IPS DF 6.9 (cell line): ENCODE data around the gene NACA2.
"Not testable (repeated sequence)": the region's sequence is repeated elsewhere in the genome, so short reads cannot be mapped to it uniquely, and the experiment has no call there.

Source experiments
- DNase-seq: peaks from one replicate; pipeline ENCODE4 v3.0.0-alpha.2; 2013; ENCODE audit warnings: low read depth, low spot score
- H3K27ac ChIP-seq: one replicate; pipeline ENCODE4 v1.5.1; 2013; ENCODE audit warnings: low read length, control low read depth
- H3K27me3 ChIP-seq: 2 replicates; pipeline ENCODE4 v1.6.1; 2013; ENCODE audit warnings: mild to moderate bottlenecking, low read length; ENCODE audit not compliant: control insufficient read depth, insufficient read depth
- H3K36me3 ChIP-seq: 2 replicates; pipeline ENCODE4 v1.6.1; 2013; ENCODE audit warnings: low read length; ENCODE audit not compliant: control insufficient read depth, insufficient read depth
- H3K4me1 ChIP-seq: 2 replicates; pipeline ENCODE4 v1.6.1; 2013; ENCODE audit warnings: low read length; ENCODE audit not compliant: control insufficient read depth, insufficient read depth
- H3K4me3 ChIP-seq: 2 replicates; pipeline ENCODE4 v1.5.1; 2013; ENCODE audit warnings: mild to moderate bottlenecking, low read length
- H3K9me3 ChIP-seq: 2 replicates; pipeline ENCODE4 v1.6.1; 2013; ENCODE audit warnings: low read length, inconsistent platforms; ENCODE audit not compliant: control insufficient read depth, insufficient read depth
- WGBS: extraction: QIAGEN DNeasy Blood & Tissue Kit; methylation state at CpG from one replicate; pipeline ENCODE4 v1.1.7; 2013; ENCODE audit warnings: mixed read lengths, missing lambda C conversion rate; ENCODE audit not compliant: insufficient read length, insufficient coverage; 5-methylcytosine and 5-hydroxymethylcytosine counted together

Gene NACA2

DNA sequence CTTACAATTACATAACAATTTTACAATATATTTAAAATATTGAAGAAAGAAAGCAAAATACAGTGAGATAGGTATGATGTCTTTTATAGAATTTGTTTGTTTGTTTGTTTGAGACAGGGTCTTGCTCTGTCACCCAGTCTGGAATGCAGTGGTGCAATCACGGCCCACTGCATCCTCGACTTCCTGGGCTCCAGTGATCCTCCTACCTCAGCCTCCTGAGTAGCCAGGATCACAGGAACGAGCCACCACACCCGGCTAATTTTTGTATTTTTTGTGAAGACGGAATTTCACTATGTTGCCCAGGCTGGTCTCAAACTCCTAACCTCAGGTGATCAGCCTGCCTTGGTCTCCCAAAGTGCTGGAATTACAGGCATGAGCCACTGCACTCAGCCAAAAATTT, 21.5 kb downstream of the NACA2 start:
- not testable (repeated sequence) for H3K9me3 ChIP-seq, DNase-seq, H3K4me3 ChIP-seq, H3K27me3 ChIP-seq, H3K36me3 ChIP-seq, H3K27ac ChIP-seq, H3K4me1 ChIP-seq
- WGBS = no CpG with 5 or more reads among the region's 5 CpGs

GRCh38 chr17:61568219-61569072, 22.6 kb downstream of the NACA2 start:
- H3K27ac ChIP-seq = no peak overlapping the region
- H3K4me1 ChIP-seq = no peaks in the 10 kb centered on the region
- no CpG with 5 or more reads among the region's 14 CpGs for WGBS
- no peaks in the 10 kb centered on the region for H3K9me3 ChIP-seq
- DNase-seq = no peak
- H3K27me3 ChIP-seq = no peaks in the 10 kb centered on the region
- H3K4me3 ChIP-seq = no peak overlapping the region
- H3K36me3 ChIP-seq = no peaks in the 10 kb centered on the region

DNA sequence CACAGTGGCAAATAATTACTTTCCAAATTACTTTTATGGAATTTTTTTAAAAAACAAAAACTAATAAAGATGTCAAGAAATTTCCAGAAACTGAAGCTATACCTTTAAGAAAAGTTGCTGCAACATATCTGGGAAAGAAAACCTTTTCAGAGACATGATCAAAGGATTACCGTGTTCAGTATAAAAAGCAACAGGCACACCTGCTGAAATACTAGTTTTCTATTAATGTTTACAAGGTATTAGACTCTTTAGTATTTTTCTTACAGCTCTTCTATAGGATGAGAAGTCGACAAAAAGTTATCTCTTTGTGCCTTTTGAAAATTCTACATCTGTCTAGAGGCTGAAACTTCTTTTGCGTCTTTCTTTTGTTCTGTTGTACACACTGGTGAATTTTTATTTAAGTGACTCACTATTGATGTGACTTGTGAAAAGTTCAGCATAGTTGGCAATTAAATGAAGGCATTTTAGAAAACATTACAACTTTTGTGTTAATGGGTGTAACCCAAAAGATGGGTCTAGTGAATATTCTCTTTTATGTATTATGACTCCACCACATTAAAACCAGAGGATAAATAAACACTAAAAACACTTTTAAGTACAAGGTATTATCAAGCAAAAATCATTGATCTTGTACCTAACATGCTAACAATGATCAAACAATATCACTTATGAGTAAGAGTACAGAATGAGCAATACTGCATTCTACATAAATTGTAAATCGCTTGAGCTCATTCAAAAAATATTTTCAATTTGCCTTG, 23.8 kb downstream of the NACA2 start:
- Histone ChIP-seq H3K27me3 (no peaks in the 10 kb centered on the region), H3K36me3 (no peaks in the 10 kb centered on the region), H3K9me3 (no peaks in the 10 kb centered on the region), H3K4me3 (no peak overlapping the region), H3K4me1 (no peaks in the 10 kb centered on the region), H3K27ac (no peak overlapping the region)
- WGBS = no CpG with 5 or more reads among the region's 4 CpGs
- no peak for DNase-seq

DNA sequence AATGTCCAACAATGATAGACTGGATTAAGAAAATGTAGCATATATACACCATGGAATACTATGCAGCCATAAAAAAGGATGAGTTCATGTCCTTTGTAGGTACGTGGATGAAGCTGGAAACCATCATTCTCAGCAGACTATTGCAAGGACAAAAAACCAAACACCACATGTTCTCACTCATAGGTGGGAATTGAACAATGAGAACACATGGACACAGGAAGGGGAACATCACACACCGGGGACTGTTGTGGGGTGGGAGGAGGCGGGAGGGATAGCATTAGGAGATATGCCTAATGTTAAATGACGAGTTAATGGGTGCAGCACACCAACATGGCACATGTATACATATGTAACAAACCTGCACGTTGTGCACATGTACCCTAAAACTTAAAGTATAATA, 24.6 kb downstream of the NACA2 start:
- H3K4me3 ChIP-seq, H3K4me1 ChIP-seq, DNase-seq, H3K9me3 ChIP-seq, H3K27me3 ChIP-seq, H3K27ac ChIP-seq, H3K36me3 ChIP-seq: not testable (repeated sequence)
- WGBS = no CpG with 5 or more reads among the region's 5 CpGs

DNA sequence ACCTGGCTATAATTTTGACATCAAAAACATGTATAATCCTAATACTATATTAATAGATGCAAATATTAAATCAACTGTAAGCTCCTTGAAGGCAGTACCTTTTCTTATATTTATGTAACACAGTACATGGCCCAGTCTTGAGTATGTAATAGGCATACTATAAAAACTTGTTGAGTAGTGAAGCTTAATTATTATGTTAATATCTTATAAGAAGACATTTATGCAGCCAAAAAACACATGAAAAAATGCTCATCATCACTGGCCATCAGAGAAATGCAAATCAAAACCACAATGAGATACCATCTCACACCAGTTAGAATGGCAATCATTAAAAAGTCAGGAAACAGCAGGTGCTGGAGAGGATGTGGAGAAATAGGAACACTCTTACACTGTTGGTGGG, 25.2 kb downstream of the NACA2 start:
- H3K9me3 ChIP-seq, H3K27me3 ChIP-seq, H3K4me1 ChIP-seq, DNase-seq, H3K36me3 ChIP-seq, H3K4me3 ChIP-seq, H3K27ac ChIP-seq: not testable (repeated sequence)

DNA sequence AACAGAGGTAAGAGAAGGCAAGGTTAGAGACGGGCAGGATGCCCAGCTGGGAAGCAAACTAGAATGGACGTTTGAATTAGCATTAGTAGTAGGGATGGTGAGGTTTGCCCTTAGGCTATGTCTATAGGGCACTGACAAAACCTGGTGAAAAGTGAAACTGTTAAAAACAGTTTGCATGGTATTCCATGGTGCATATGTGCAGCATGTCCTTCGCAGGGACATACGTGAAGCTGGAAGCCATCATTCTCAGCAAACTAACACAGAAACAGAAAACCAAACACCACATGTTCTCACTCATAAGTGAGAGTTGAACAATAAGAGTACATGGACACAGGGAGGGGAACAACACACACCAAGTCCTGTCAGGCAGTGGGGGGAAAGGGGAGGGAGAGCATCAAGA, 25.8 kb downstream of the NACA2 start:
- no peak for DNase-seq
- H3K27ac ChIP-seq = no peak overlapping the region
- WGBS = no CpG with 5 or more reads among the region's 4 CpGs
- no peaks in the 10 kb centered on the region for H3K9me3 ChIP-seq
- H3K4me3 ChIP-seq = no peak overlapping the region
- no peaks in the 10 kb centered on the region for H3K36me3 ChIP-seq
- H3K27me3 ChIP-seq = no peaks in the 10 kb centered on the region
- H3K4me1 ChIP-seq = no peaks in the 10 kb centered on the region

- no peak overlapping the region for H3K4me3 ChIP-seq
- WGBS = no CpG with 5 or more reads among the region's 4 CpGs
- no peaks in the 10 kb centered on the region for H3K4me1 ChIP-seq
- H3K27ac ChIP-seq = no peak overlapping the region
- H3K27me3 ChIP-seq = no peaks in the 10 kb centered on the region
- no peaks in the 10 kb centered on the region for H3K36me3 ChIP-seq
- no peak for DNase-seq
- H3K9me3 ChIP-seq = no peaks in the 10 kb centered on the region
Observed at GRCh38 chr17:61562287-61562686, 28.7 kb downstream of the NACA2 start.

DNA sequence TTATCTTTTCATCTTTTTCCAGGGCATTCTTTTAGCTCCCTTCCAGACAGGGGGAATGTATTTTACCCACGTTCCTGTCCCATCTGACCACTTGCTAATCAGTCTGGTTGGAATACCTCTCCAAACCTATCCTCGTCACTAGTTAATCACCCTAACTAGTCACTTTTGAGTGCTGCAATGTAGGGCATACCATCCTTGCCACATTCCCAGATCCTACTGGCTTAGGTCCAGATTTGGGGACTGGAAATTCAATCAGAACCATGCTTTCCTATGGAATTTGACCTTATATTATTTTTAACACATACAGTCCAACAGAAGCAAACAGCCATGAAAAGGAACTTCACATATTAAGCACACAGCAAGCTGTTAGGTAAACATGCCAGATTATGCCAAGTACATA, 29.7 kb downstream of the NACA2 start:
- Histone ChIP-seq H3K4me3 (no peak overlapping the region), H3K4me1 (no peaks in the 10 kb centered on the region), H3K36me3 (no peaks in the 10 kb centered on the region), H3K9me3 (no peaks in the 10 kb centered on the region), H3K27me3 (no peaks in the 10 kb centered on the region), H3K27ac (no peak overlapping the region)
- WGBS = no CpG with 5 or more reads among the region's 2 CpGs
- DNase-seq = no peak

DNA sequence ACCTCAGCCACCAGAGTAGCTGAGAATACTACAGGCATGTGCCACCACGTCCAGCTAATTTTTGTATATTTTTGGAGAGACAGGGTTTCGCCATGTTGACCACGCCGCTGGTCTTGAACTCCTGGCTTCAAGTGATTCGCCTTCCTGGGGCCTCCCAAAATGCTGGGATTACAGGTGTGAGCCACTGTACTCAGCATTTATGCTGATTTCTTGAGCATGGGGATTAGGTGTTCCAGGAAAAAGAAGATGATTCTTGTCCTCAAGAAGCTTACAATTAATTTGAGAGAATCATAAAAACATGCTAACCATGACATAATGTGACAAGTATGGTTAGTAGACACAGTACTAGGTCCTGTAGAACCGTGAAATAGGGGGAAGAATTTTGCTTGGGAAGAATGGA, 30.9 kb downstream of the NACA2 start:
- DNase-seq = no peak
- H3K27me3 ChIP-seq = no peaks in the 10 kb centered on the region
- WGBS = no CpG with 5 or more reads among the region's 6 CpGs
- no peak overlapping the region for H3K4me3 ChIP-seq
- H3K27ac ChIP-seq = no peak overlapping the region
- H3K36me3 ChIP-seq = no peaks in the 10 kb centered on the region
- no peaks in the 10 kb centered on the region for H3K9me3 ChIP-seq
- no peaks in the 10 kb centered on the region for H3K4me1 ChIP-seq

DNA sequence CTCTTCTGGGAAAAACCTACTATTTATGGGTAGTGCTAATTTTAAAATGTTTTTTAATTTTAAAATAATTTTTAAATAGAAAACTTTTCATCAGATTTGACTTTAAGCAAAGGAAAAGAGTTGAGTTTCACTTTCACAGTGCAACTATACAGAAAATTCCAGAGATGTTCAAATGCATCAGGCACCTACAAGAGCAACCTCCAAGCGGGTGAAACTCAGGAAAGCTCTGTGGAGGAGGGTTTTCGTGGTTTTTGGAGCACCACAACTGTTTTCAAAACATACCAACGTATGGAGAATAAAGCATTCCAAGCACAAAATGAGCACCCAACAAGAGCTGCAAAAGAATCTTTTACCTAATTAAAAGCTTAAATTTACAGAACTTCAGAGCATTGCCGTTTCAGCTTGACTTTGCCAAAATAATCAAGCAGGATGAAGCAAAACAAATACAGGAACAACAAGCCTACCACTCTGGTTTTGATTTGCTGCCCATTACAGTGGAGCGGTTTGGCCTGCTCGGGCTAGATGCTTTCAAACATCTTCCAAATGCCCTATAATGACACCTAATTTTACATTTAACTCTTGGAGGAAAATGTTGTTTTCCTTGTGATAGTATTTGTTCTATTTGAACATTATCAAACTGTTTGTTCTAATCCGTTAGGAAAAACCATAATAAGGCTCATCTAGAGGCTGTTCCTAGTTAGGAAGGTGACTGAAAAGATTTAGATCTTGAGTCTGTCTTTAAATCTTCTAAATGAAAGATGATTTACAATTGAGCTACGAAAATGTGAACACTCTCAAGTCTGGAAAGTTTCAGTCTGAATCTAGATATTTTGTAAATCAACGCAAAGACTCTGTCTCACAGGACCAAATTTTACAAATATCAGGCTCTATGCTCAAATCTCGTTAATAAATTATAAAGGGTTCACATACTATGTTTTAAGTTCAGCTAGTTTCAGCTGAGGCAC, 34.5 kb downstream of the NACA2 start:
- Histone ChIP-seq H3K36me3 (no peaks in the 10 kb centered on the region), H3K27me3 (no peaks in the 10 kb centered on the region), H3K4me1 (no peaks in the 10 kb centered on the region), H3K4me3 (no peak overlapping the region), H3K9me3 (no peaks in the 10 kb centered on the region), H3K27ac (no peak overlapping the region)
- DNase-seq = no peak
- no CpG with 5 or more reads among the region's 10 CpGs for WGBS
